Liver (tissue), 9 donors: ENCODE results near the gene PPM1L. TPM values are rescaled to one million over a fixed set of nuclear protein-coding genes. Genes with fewer than 3 reads are reported as not detected.

Experiments used
- DNase-seq: peaks from one replicate; pipeline ENCODE4 v3.0.0-alpha.2; 2017; ENCODE audit warnings: low spot score
- H3K27ac ChIP-seq, 2 donors: one replicate each; pipeline ENCODE4 v1.7.0; 2013; ENCODE audit warnings: inconsistent platforms in 2 of 2, low read length in 2 of 2, control low read depth in 1 of 2, low read depth in 1 of 2, mild to moderate bottlenecking in 1 of 2
- H3K27me3 ChIP-seq, 4 donors: one replicate each; pipeline versions ENCODE4 v1.6.1 to v1.7.0; 2013; ENCODE audit warnings: low read length in 3 of 4, inconsistent platforms in 1 of 4, mild to moderate bottlenecking in 1 of 4, moderate library complexity in 1 of 4; ENCODE audit not compliant: control insufficient read depth in 4 of 4, insufficient read depth in 4 of 4
- H3K36me3 ChIP-seq, 4 donors: one replicate each; pipeline versions ENCODE4 v1.6.1 to v1.7.0; 2013; ENCODE audit warnings: low read length in 3 of 4, mild to moderate bottlenecking in 3 of 4, low read depth in 1 of 4, moderate library complexity in 1 of 4; ENCODE audit not compliant: control insufficient read depth in 4 of 4, insufficient read depth in 3 of 4
- H3K4me1 ChIP-seq, 4 donors: one replicate each; pipeline versions ENCODE4 v1.6.1 to v1.7.0; 2013; ENCODE audit warnings: low read length in 3 of 4, mild to moderate bottlenecking in 3 of 4, moderate library complexity in 1 of 4; ENCODE audit not compliant: control insufficient read depth in 4 of 4, insufficient read depth in 4 of 4
- H3K4me3 ChIP-seq, 3 donors: one replicate each; pipeline versions ENCODE4 v1.6.1 to v1.7.0; 2013; ENCODE audit warnings: low read length in 3 of 3, control low read depth in 1 of 3, low read depth in 1 of 3, mild to moderate bottlenecking in 1 of 3
- H3K9ac ChIP-seq, 2 donors: one replicate each; pipeline ENCODE4 v1.7.0; 2013; ENCODE audit warnings: low read length in 2 of 2, mild to moderate bottlenecking in 2 of 2, moderate library complexity in 2 of 2, control low read depth in 1 of 2, low read depth in 1 of 2
- H3K9me3 ChIP-seq, 4 donors: one replicate each; pipeline versions ENCODE4 v1.6.1 to v1.7.0; 2013; ENCODE audit warnings: low read length in 3 of 4; ENCODE audit not compliant: control insufficient read depth in 4 of 4
- EGR1 ChIP-seq, 2 donors: IDR thresholded peaks; 2 replicates each; pipeline ENCODE4 v1.6.1; 2016 to 2018; ENCODE audit warnings: antibody characterized with exemption in 2 of 2, low read depth in 2 of 2
- FOXA1 ChIP-seq: IDR thresholded peaks from 2 replicates; pipeline ENCODE4 v1.6.1; 2016; ENCODE audit warnings: antibody characterized with exemption
- FOXA2 ChIP-seq: IDR thresholded peaks from 2 replicates; pipeline ENCODE4 v1.6.1; 2016; ENCODE audit warnings: antibody characterized with exemption
- GABPA ChIP-seq, 2 donors: IDR thresholded peaks in 1 of 2; conservative IDR thresholded peaks in 1 of 2; 2 replicates each; pipeline ENCODE4 v1.6.1; 2016; ENCODE audit warnings: antibody characterized with exemption in 2 of 2, mild to moderate bottlenecking in 1 of 2, moderate library complexity in 1 of 2
- HNF4A ChIP-seq, 2 donors: conservative IDR thresholded peaks; 2 replicates each; pipeline ENCODE4 v1.6.1; 2016; ENCODE audit warnings: antibody characterized with exemption in 2 of 2, mild to moderate bottlenecking in 2 of 2
- HNF4G ChIP-seq: IDR thresholded peaks from 2 replicates; pipeline ENCODE4 v1.6.1; 2016; ENCODE audit warnings: antibody characterized with exemption
- JUND ChIP-seq, 2 donors: IDR thresholded peaks; 2 replicates each; pipeline ENCODE4 v1.6.1; 2016; ENCODE audit warnings: antibody characterized with exemption in 2 of 2
- NR2F2 ChIP-seq: IDR thresholded peaks from 2 replicates; pipeline ENCODE4 v1.6.1; 2016; ENCODE audit warnings: antibody characterized with exemption
- RAD21 ChIP-seq, 2 donors: IDR thresholded peaks; 2 replicates each; pipeline ENCODE4 v1.6.1; 2016; ENCODE audit warnings: antibody characterized with exemption in 2 of 2, mild to moderate bottlenecking in 2 of 2
- RXRA ChIP-seq, 2 donors: IDR thresholded peaks; 2 replicates each; pipeline ENCODE4 v1.6.1; 2017 to 2018; ENCODE audit warnings: antibody characterized with exemption in 2 of 2, mild to moderate bottlenecking in 1 of 2
- SP1 ChIP-seq: IDR thresholded peaks from 2 replicates; pipeline ENCODE4 v1.6.1; 2018; ENCODE audit warnings: antibody characterized with exemption, mild to moderate bottlenecking
- TAF1 ChIP-seq: conservative IDR thresholded peaks from 2 replicates; pipeline ENCODE4 v1.6.1; 2016; ENCODE audit warnings: antibody characterized with exemption, mild to moderate bottlenecking
- WGBS: extraction: QIAGEN DNeasy Blood & Tissue Kit; methylation state at CpG from one replicate; pipeline ENCODE4 v1.1.7; 2013; 5-methylcytosine and 5-hydroxymethylcytosine counted together
- polyA plus RNA-seq, 2 donors: library from polyadenylated mRNA; stranded (reverse) in 1 of 2; unstranded in 1 of 2; fragments of 200-250 nt in 1 of 2; fragments of >200 nt in 1 of 2; fragmentation: Nextera tagmentation in 1 of 2; extraction: Ambion mirVana in 1 of 2; gene quantifications; one replicate each; pipeline versions ENCODE4 v1.2.1 to v1.2.3, GENCODE V29; 2013 to 2015
- total RNA-seq, 2 donors: library from RNA; depleted of rRNA; stranded (reverse); fragments of >200 nt; gene quantifications; one replicate each; pipeline ENCODE4 v1.2.3, GENCODE V29; 2014
- TF ChIP-seq, protein P1 (sequence below): IDR thresholded peaks from 2 replicates; pipeline ENCODE4 v1.6.1; 2016; ENCODE audit warnings: antibody characterized with exemption, mild to moderate bottlenecking
- TF ChIP-seq, protein P2 (sequence below): fragments of 150-350 bp; IDR thresholded peaks from 2 replicates; pipeline ENCODE4 v1.5.1; 2017; ENCODE audit warnings: improper control_type of control experiment, low read depth, low read length; ENCODE audit not compliant: missing input control
- TF ChIP-seq, protein P3 (sequence below): IDR thresholded peaks from 2 replicates; pipeline ENCODE4 v1.6.1; 2016; ENCODE audit warnings: antibody characterized with exemption
- TF ChIP-seq, protein P4 (sequence below): IDR thresholded peaks from 2 replicates; pipeline ENCODE4 v1.6.1; 2016; ENCODE audit warnings: antibody characterized with exemption
- TF ChIP-seq, protein P5 (sequence below): IDR thresholded peaks from 2 replicates; pipeline ENCODE4 v1.6.1; 2016; ENCODE audit warnings: antibody characterized with exemption
- donor health status: healthy.
- donor health status: healthy.
- donor health status: healthy.
- donor health status: healthy.
- donor health status: healthy.

Gene PPM1L
- total and polyA plus RNA-seq, 4 donors, result 1.6 to 8.5 (median 4.8) TPM

DNA sequence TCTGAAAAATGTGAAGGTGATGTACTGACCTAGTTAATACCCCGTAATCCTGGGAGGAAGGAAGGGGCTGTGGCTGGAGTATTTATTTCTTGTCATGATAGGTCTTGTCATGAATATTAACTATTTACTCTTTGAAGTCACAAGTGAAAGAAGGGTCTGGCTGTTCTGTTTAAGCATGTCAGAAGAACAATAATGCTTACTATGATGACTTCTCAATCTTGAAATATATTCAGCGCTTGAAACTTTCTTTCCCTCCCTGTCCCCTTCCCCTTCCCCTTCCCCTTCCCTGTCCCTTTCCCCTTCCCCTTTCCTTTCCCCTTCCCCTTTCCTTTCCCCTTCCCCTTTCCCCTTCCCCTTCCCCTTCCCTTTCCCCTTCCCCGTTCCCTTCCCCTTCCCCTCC is 153.9 kb downstream of the PPM1L start:
- Histone ChIP-seq H3K27ac (no peak overlapping the region), H3K4me3 (no peak overlapping the region), H3K36me3 (no peaks in the 10 kb centered on the region), H3K4me1 (no peaks in the 10 kb centered on the region), H3K27me3 (no peaks in the 10 kb centered on the region), H3K9ac (no peak overlapping the region), H3K9me3 (peaks cover 0 to 3% (median 0%) of the 10 kb centered on the region in 4 donors)
- WGBS, result 47% methylated on average over 2 of the region's 3 CpGs
- DNase-seq, result no peak
- TF ChIP-seq NR2F2, result no peak
- TF ChIP-seq, protein P1, sequence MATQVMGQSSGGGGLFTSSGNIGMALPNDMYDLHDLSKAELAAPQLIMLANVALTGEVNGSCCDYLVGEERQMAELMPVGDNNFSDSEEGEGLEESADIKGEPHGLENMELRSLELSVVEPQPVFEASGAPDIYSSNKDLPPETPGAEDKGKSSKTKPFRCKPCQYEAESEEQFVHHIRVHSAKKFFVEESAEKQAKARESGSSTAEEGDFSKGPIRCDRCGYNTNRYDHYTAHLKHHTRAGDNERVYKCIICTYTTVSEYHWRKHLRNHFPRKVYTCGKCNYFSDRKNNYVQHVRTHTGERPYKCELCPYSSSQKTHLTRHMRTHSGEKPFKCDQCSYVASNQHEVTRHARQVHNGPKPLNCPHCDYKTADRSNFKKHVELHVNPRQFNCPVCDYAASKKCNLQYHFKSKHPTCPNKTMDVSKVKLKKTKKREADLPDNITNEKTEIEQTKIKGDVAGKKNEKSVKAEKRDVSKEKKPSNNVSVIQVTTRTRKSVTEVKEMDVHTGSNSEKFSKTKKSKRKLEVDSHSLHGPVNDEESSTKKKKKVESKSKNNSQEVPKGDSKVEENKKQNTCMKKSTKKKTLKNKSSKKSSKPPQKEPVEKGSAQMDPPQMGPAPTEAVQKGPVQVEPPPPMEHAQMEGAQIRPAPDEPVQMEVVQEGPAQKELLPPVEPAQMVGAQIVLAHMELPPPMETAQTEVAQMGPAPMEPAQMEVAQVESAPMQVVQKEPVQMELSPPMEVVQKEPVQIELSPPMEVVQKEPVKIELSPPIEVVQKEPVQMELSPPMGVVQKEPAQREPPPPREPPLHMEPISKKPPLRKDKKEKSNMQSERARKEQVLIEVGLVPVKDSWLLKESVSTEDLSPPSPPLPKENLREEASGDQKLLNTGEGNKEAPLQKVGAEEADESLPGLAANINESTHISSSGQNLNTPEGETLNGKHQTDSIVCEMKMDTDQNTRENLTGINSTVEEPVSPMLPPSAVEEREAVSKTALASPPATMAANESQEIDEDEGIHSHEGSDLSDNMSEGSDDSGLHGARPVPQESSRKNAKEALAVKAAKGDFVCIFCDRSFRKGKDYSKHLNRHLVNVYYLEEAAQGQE, result no peak
- TF ChIP-seq, protein P2, sequence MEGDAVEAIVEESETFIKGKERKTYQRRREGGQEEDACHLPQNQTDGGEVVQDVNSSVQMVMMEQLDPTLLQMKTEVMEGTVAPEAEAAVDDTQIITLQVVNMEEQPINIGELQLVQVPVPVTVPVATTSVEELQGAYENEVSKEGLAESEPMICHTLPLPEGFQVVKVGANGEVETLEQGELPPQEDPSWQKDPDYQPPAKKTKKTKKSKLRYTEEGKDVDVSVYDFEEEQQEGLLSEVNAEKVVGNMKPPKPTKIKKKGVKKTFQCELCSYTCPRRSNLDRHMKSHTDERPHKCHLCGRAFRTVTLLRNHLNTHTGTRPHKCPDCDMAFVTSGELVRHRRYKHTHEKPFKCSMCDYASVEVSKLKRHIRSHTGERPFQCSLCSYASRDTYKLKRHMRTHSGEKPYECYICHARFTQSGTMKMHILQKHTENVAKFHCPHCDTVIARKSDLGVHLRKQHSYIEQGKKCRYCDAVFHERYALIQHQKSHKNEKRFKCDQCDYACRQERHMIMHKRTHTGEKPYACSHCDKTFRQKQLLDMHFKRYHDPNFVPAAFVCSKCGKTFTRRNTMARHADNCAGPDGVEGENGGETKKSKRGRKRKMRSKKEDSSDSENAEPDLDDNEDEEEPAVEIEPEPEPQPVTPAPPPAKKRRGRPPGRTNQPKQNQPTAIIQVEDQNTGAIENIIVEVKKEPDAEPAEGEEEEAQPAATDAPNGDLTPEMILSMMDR, result no peak
- no peak for TF ChIP-seq EGR1 (IDR thresholded peaks at IDR 0.05; ENCODE audit: low read depth in 2 of 2)
- TF ChIP-seq, protein P3, sequence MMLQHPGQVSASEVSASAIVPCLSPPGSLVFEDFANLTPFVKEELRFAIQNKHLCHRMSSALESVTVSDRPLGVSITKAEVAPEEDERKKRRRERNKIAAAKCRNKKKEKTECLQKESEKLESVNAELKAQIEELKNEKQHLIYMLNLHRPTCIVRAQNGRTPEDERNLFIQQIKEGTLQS, result no peak
- TF ChIP-seq RXRA (IDR thresholded peaks at IDR 0.05), result no peak
- TF ChIP-seq JUND (IDR thresholded peaks at IDR 0.05), result no peak
- TF ChIP-seq HNF4G, result no peak
- TF ChIP-seq SP1, result no peak
- TF ChIP-seq RAD21 (IDR thresholded peaks at IDR 0.05), result no peak
- TF ChIP-seq, protein P4, sequence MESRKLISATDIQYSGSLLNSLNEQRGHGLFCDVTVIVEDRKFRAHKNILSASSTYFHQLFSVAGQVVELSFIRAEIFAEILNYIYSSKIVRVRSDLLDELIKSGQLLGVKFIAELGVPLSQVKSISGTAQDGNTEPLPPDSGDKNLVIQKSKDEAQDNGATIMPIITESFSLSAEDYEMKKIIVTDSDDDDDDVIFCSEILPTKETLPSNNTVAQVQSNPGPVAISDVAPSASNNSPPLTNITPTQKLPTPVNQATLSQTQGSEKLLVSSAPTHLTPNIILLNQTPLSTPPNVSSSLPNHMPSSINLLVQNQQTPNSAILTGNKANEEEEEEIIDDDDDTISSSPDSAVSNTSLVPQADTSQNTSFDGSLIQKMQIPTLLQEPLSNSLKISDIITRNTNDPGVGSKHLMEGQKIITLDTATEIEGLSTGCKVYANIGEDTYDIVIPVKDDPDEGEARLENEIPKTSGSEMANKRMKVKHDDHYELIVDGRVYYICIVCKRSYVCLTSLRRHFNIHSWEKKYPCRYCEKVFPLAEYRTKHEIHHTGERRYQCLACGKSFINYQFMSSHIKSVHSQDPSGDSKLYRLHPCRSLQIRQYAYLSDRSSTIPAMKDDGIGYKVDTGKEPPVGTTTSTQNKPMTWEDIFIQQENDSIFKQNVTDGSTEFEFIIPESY, result no peak
- TF ChIP-seq FOXA1, result no peak
- no peak for TF ChIP-seq HNF4A (conservative IDR thresholded peaks at IDR 0.05)
- TF ChIP-seq TAF1, result no peak
- TF ChIP-seq FOXA2, result no peak
- no peak for TF ChIP-seq GABPA (IDR thresholded peaks at IDR 0.05 in 1 of 2, conservative IDR thresholded peaks at IDR 0.05 in 1 of 2)

DNA sequence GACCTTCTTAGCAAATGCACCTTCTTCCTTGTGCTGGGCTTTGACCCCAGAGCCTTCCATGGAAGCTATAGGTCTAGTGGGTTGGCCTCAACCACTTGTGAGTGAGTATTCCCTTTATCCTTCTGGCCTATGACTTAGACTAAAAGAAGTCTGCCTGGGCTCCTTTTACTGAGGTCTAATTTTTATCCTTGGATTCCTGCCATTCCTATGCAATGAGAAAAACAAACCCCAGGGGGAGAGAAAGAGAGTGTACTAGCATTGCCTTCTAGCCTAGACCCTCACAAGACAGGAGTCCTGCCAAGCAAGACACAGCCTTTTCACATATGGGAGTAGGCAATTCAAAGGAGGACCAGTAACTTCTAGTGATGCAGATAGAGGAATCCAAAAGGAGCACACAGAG is 155.4 kb downstream of the PPM1L start:
- no peak overlapping the region for H3K27ac ChIP-seq
- H3K9me3 ChIP-seq, result peaks cover 0 to 3% (median 0%) of the 10 kb centered on the region in 4 donors
- no peaks in the 10 kb centered on the region for H3K27me3 ChIP-seq
- no peaks in the 10 kb centered on the region for H3K4me1 ChIP-seq
- no peak for DNase-seq
- H3K9ac ChIP-seq, result no peak overlapping the region
- no peaks in the 10 kb centered on the region for H3K36me3 ChIP-seq
- TF ChIP-seq, protein P2, result no peak
- TF ChIP-seq FOXA2, result no peak
- TF ChIP-seq, protein P1, result no peak
- TF ChIP-seq, protein P5, sequence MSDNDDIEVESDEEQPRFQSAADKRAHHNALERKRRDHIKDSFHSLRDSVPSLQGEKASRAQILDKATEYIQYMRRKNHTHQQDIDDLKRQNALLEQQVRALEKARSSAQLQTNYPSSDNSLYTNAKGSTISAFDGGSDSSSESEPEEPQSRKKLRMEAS, result no peak
- no peak overlapping the region for H3K4me3 ChIP-seq
